Stimulated activated CD8-positive, alpha-beta memory T cell treated with anti-CD3 and anti-CD28 coated beads, Interleukin-15, amount 100 ng/mL, for 1 hour (primary cell): Measurements from ENCODE around the gene NAA80.
A peak's percentile ranks its signal among the peaks of the same experiment; 100 is the strongest.

Experiments
- DNase-seq: peaks from one replicate; pipeline ENCODE4 v3.0.0-alpha.2; 2020; ENCODE audit warnings: low read depth

The NAA80 gene, protein sequence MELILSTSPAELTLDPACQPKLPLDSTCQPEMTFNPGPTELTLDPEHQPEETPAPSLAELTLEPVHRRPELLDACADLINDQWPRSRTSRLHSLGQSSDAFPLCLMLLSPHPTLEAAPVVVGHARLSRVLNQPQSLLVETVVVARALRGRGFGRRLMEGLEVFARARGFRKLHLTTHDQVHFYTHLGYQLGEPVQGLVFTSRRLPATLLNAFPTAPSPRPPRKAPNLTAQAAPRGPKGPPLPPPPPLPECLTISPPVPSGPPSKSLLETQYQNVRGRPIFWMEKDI

DNA sequence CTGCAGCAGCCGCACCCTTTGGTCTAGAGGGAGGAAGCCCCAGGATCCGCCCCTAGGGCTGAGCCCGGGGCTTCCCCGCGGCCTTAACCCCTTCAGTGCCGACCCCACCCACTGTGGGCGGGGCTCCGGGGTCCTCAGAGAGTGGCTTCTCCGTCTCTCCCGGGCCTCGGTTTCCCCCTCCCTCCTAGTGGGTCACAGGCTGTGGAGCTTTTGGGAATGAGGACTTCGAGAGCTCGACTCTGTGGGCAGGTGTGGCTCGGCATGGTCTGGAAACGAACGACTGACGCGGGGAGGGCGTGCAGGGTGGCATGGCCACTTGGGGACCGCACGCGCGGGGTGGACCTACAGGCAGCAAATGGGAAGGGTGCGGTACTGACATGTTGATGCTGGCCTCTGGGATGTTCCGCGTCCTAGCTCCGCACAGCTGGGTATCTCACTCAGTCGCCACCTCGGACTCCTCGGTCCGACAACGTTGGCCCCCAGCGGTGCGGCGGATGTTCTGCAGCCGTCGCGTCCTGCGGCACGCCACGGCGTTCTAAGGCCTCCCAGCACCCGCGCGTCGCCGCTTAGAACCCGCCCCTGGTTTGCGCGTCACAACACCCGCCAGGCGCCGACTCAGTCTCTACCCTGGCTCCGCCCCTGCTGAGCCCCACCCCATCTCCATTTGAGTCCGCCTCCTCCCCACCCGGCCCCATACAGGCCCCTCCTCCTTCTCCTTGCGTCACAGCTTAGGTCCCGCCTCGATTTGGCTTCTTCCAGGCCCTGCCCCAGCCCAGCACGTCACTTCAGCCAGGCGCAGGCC, at the start of gene NAA80, which contains the start of gene HYAL3:
Gene NAA80, minus strand, starts transcription at position 570 of the 802 bp plus-strand sequence. CDS start 1,942 bp downstream, outside the sequence.
Gene HYAL3, minus strand, starts transcription at position 570 of the 802 bp plus-strand sequence. CDS start 3,803 bp downstream, outside the sequence.
- peak; percentile 98 for DNase-seq

DNA sequence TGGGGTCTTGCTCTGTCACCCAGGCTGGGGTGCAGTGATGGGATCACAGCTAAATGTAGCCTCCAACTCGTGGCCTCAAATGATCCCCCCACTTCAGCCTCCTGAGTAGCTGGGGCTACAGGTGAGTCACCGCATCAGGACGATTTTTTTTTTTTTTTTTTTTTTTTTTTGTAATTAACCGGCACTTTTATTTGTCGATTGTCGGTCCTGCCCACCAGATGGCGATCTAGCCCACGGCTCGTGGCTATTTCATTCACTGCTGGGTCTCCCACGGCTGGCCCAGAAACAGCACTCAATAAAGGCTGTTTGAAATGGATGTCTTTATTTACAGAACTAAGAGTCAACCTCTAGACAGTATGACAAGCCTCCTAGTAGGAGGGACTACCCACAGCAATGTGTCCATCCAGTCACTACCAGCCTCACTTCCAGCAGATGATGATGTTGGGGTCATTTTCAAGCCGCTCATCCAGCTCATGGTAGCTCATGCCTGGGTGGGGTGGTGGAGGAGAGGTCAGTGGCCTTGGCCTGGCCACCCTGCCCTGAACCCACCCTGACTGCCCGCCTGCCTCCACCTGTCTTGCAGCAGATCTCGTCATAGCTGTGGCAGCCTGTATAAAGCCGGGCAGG, 48.1 kb upstream of the NAA80 start:
- peak; percentile 58 for DNase-seq

DNA sequence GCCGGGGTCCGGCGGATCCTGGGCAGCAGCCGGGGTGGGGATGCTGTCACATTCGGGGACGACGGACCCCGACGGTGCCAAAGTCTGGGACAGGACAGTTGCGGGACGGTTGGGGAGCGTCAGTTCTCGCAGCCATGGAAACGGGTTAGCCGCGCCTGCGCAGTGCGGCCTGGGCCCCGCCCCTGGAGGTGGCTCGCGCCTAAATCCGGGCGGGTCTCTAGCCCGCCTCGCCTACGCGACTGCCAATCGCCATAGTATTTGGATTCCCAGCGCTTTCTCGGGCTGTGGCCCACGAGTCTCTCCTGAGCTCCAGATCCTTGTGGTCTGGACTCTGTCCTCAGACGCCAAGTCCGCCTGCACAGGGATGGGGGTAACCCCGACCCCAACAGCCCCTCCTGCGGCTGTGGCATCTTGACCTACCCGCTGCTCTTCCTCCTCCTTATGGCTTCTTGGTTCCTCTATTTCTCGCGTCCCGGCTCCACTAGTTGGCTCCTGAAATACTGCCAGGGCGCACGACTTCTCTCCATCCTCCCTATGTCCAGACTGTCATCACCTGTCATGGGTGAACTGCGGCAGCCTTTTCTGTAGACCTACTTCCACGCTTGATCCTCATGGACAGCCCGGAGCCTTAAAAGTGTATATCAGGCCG, 46.5 kb upstream of the NAA80 start, which contains the start of gene ZMYND10:
Gene ZMYND10, minus strand, starts transcription at position 147 of the 649 bp plus-strand sequence. CDS start 153 bp downstream, outside the sequence.
- DNase-seq: no peak

DNA sequence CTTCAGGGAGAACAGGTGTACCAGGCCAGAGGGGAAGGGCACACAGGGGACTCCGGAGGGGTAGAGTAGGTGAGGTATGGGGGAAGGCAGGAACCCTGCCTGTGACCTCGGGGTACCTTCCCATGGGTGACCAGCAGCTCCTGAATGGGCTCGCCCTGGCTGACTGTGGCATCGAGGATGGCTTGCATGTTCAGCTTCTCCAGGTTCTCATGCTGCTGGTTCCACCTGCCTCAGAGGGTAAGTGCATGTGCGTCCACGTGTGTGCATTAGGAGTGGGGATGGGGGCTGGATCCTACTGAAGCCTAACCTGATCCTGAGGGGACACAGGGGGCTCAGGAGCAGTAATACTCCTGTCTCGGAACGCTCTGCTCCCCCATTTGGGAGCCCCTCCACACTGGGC, 45.8 kb upstream of the NAA80 start:
- no peak for DNase-seq

DNA sequence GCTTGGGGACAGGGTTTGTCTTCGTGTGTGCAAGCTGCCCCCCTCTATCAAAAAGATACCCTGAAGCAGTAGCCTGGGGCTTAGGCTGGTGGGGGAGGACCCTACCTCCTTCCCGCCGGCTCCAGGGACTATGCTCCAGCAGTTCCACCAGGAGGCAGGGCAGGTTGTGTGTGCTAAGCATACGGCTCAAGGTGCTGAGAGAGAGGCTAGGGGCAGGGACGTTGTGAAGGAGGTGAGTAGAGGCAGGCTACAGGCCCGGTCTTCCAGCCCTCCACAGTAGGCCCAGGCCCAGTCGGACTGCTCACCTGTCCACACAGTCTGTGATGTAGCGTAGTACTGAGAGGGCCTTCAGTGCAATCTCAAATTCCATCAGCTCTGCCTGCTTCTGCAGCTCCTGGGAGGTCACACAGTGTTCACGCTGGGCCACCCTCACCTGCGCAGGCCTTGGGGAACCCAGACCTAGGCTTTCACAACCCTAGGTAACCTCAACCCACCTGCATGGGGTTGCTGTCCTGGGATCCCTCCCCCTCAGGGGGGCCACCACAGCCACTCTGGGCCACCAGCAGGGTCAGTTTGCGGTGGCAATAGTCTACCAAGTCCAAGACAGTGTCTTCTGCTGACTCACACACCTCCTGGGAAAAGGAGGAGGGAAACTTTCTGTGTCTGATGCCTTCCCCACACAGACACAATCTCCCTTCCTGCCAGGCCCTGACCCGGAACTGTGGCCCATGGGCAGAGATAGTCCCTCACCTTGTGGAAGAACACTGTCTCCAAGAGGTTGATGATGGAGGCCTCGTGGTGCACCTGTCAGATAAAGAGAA, 43.8 kb upstream of the NAA80 start:
- DNase-seq: no peak

DNA sequence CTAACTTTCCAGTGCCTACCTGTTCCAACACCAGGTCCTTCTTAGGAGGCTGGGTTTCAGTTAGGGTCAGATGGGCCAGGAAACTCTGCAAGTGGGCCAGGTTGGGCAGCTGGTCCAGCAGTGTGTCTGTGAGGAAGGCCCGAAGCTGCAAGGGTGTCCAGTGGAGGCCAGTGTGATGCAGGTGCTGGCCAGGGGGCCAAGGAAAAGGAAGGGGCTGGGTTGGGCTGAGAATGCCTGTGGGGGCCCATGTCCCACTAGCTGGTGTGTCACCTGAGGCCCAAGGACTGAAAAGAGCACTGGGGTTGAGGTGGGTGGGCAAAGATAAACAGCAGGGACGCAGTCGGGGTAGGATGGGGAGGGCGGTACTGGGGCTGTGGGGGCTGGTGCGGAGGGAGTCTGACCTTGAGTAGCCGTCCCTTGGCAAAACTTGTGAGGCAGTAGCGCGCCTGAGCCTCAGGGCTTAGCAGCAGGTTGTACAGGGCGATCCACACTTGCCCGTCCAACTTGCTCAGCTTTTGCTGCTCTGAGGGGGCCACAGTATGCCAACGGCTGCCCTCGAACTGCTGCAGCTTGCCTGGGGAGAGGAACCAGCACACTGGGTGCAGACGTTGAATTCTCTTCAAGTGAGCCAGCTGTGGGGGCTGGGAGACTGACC, 42.9 kb upstream of the NAA80 start:
- DNase-seq: no peak

DNA sequence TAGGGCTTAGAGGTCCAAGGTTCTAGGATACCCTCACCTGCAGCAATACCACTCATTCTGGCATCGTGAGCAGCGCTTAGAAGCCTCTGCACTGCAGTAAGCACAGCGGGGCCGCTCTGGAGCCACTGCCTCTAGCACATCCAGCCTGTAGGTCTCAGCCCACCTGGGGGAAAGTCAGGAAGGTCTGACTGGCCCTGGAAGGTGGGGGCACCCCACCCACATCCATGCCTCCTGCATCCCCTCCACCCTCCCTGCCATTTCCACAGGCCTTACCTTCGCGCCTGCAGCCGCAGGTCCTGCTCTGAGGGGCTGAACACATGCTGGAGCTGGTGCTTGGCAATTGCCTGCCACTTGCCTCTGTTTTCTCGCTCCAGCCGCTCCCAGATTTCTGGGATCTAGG, 42.3 kb upstream of the NAA80 start:
- no peak for DNase-seq

DNA sequence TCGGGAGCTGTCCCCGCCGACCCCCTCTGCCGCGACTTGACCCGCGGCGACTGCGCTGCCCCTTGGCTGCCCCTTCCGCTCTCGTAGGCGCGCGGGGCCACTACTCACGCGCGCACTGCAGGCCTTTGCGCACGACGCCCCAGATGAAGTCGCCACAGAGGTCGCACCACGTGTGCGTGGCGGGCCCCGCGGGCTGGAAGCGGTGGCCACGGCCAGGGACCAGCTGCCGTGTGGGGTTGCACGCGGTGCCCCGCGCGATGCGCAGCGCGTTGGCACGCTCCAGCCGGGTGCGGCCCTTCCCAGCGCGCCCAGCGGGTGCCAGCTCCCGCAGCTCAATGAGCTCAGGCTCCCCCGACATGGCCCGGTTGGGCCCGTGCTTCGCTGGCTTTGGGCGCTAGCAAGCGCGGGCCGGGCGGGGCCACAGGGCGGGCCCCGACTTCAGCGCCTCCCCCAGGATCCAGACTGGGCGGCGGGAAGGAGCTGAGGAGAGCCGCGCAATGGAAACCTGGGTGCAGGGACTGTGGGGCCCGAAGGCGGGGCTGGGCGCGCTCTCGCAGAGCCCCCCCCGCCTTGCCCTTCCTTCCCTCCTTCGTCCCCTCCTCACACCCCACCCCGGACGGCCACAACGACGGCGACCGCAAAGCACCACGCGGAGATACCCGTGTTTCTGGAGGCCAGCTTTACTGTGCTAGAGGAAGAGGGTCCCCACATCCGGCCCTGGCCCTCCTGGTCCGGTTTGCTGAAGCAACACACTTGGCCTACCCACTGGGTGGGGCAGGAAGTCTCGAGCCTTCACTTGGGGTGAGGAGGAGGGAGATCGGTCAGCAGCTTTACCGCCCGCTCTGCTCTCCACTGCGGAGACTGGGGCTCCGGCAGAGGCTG, 41.5 kb upstream of the NAA80 start, which contains the start of gene RASSF1:
Gene RASSF1, minus strand, starts transcription at position 389 of the 882 bp plus-strand sequence. Its CDS starts 31 bp downstream, at position 358.
- DNase-seq: no peak

DNA sequence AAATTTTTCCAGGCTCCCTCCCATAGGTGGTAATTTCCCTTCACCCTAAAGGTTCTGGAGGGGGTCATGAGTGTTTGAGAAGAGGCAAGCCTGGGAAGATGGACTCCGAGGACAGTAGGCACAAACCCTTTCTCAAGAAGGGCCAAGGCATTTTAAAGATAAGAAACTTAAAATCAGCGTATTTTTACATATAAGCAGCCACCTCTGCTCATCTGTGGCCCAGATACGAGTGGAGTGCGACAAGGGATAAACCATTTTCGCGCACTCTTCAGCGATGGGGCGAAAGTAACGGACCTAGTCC, 40.9 kb upstream of the NAA80 start:
- no peak for DNase-seq

DNA sequence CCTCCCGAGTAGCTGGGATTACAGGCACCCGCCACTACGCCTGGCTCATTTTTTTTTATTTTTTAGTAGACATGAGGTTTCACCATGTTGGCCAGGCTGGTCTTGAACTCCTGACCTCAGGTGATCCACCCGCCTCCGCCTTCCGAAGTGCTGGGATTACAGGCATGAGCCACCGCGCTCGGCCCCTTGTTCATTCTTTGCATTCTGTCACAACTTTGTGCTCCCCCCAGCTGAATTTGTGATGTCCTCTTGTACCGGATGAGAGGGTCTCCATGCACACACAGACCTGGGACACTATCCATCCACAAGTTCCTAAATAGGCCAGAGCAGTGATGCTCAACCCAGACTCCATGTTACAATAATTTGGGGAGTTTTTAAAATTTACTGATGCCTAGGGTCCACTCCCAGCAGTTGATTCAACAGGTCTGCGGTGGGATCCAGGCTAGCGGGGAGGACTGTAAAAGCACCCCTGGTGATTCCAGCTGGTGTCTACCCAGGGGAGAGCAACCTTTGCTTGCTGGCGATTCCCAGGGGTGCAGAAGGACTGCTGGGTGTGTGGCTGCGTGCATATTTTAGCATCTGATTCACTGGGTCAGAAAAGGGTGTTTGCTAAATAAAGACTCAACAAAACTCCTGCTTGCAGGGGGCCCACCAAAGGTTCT, 40.4 kb upstream of the NAA80 start:
- no peak for DNase-seq

DNA sequence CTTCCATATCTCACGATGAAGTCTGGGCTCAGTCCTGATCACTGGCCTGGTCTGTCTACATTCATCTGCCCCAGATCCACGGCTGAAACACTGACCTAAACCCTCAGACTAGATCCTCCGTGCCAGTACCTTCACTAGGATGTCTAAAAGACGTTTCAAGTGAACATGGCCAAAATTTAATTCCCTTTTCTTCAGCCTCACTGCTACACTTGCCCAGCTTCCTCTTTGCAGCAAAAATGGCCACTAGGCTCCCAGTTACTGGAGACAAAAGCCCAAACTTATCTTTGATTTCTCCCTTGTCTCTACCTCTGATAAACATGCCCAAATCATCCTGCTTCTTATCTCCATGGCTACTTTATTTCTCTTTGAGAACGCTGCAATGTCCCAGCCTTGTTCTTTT, 39.8 kb upstream of the NAA80 start:
- DNase-seq: no peak

DNA sequence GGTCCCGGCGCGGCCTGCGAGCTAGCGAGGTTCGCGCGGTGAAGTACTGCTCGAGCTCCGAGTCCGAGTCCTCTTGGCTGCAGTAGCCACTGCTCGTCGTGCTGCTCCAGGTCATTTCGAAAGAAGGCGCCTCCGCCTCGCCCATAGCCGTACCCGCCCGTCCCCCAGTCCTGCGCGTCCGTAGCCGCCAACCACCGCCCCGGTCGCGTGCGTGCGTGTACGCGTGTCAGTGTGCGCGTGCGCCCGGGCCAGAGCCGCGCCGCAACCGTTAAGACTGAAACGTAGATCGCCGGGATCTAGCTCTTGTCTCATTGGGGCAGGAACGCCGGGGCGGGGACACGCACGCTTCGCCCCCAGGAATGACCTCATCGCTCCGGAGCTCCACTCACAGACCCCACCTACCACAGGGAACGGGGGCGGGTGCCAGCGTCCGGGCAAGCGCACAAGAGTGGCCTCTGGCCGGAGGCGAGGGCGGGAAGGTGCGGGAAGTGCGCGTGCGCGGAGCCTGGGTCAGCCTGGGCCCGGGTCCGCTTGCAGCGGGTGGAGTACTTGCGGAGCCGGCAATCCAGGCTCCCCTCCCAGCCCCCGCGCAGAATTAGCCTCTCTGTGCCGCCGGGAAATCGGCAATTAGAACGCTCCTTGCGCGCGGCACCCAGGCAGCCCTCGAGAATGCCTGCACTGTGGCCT, 38.1 kb upstream of the NAA80 start:
- peak; percentile 81 for DNase-seq

DNA sequence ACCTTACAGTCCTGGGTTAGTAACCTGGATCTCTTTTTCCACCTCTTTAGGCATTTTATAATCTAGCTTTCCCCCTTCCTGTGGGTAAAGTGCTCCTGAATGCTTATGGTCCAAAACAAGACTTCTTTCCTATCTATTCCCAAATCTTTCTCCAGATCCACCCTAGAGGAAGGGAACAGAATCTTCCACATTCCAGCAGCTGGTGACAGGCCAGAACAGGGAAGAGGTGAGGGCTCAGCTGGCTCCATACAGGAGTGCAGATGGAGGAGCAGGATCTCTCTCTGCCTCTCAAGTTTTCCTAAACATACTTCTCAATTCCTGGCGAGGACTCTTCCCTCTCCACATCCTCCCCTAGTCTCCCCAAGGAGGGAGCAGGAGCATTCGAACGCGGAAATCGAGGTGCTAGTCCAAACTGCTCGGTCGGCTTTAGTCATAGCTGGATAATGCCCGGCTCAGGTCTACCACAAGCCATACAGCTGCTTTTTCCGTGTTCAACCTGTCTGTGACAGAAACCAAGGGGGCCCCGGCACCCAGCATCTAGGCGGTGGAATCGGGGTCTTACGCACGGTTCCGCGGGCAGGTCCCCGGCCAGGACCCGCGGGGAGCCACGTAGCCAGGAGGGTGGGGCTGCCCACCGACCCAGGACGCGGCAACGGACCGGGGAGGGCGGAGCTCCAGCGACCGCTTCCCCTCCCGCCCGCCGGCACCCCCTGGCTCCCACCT, 37.4 kb upstream of the NAA80 start:
- DNase-seq: no peak

DNA sequence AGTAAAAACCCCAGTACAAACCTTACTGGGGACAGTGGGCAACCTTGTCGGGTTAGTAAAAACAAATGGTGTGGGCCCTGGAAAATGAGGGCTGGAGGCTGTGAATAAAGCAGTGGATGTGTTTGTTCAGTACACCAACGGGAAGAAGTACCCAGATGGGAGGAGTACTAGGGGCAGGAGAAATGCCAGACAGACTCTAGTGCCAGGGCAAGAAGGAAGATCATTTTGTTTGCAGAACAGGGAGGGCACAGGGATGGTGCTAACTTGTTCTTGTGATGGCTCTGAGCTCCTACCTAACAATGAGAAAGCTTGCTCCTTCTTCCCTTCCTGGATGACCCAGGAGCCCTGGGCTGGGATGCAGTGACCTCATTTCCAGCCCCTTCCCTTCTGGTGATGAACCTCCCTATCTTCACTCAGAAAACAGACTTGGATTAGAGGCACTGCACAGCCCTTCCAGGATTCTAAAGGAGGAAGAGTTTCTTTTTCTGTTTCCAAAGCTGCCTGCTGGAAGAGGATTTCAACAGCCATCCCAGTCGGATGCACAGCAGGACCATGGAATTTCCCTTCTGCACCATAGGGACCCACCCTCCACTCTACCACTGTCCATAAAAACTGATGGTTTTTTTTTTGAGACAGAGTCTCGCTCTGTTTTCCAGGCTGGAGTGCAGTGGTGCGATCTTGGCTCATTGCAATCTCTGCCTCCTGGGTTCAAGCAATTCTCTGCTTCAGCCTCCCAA, 35.3 kb upstream of the NAA80 start:
- no peak for DNase-seq

DNA sequence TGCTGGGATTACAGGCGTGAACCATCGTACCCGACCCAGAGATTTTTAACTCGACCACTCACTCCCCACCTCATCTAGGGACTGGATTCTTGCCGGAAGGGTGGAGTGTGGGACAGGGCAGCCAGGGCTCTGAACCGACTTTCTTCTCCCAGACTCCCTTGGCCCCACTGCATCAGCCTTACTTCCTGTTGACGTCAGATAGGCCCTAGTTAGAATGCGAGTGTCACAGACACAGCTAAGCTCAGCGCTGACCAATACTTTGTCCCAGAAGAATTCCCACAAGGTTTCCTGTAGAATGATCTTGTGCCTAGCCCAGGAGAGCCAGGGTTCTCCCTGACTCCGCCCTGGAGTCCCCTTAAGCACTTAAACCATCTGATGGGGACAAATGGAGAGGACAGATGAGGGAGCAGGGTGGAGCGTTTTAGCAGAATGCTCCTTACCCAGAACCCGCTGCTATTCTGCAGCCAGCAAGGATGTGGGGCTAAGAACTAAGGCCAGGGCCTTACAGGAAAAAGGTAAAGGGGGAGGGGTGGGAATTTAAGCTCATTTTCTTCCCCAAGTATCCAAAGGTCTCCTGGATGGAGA, 34.6 kb upstream of the NAA80 start:
- DNase-seq: no peak

DNA sequence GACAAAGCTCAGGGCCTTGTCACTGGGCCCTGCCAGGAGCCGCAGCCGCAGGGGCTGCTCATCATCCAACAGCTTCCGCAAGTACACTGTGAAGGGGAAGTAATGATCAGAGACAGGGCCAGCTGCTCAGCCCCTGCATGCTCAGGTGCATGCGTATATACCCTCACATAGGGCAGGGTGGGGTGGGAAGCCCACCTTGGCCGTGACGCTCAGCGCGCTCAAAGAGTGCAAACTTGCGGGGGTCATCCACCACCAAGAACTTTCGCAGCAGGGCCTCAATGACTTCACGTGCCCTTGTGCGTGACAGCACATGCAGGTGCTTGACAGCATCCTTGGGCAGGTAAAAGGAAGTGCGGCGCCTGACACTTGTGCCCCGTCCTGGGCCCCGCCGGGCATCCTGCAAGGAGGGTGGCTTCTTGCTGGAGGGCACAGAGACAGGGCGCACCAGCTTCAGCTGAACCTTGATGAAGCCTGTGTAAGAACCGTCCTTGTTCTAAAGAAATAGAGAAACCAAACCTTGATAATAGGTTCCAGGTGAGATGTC, 32.2 kb upstream of the NAA80 start:
- no peak for DNase-seq

DNA sequence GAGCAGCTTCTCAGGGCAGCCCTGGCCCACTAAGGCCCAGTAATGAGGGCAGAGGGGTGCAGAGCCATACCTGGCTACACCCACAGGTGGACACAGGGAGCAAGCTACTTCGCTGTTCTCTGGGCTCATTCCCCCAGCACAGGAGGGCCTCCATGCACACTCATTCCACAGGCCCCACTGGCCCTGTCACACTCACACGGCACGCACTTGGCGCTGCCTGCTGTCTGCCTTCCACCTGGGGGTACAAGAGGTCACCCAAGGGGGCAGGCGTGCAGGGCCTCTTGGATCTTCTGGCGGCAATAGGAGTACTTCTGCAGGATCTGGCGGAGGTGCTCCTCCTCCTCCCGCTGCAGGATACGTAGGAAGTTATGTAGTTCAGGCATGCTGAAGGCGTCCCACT, 31.1 kb upstream of the NAA80 start:
- DNase-seq: no peak
